K562 (cell line): Measurements from ENCODE around the gene SLC35B1. TPM values are rescaled to one million over a fixed set of nuclear protein-coding genes. Genes with fewer than 3 reads are reported as not detected.

Experiments
- ATAC-seq: fragments of 200-7000 bp; cut with Tn5 transposase; 3 replicates; pipeline ENCODE4 v1.9.1; 2020; ENCODE audit warnings: moderate library complexity
- BruUV-seq: library from RNA; stranded (reverse); fragments of 400-500 nt; replicated peaks from 2 replicates; lab custom pipeline; 2021; lab: Mats Ljungman, UMichigan
- CTCF ChIA-PET: fragments of 300-600 bp; formaldehyde crosslinking; extraction: SDS; loops from one replicate; lab custom pipeline; 2021; ENCODE audit warnings: low intra/inter-chr PET ratio; lab: Yijun Ruan, JAX
- POLR2A ChIA-PET: fragments of 300-600, 350-650 bp; sonication (Branson Sonifier 250); formaldehyde crosslinking; extraction: SDS; loops from one replicate; lab custom pipeline; 2021; ENCODE audit warnings: antibody characterized with exemption, inconsistent platforms; lab: Yijun Ruan, JAX
- DNase-seq, 4 experiments: peaks; one replicate each; pipeline versions ENCODE4 v3.0.0 to v3.0.0-alpha.2; 2011 to 2018; ENCODE audit warnings: low spot score in 3 of 4, mixed read lengths in 3 of 4; ENCODE audit errors: extremely low read depth in 1 of 4
- FAIRE-seq: peaks from 2 replicates; lab custom pipeline; 2011; peaks lifted over from hg19 to GRCh38; lab: Jason Lieb, UNC
- H2AFZ ChIP-seq: 2 replicates; pipeline ENCODE4 v1.6.0; 2011; ENCODE audit warnings: low read depth, low read length, control low read depth, inconsistent platforms
- H3K27ac ChIP-seq: fragments of 200-600 bp; 3 replicates; pipeline ENCODE4 v1.8.0; 2011; ENCODE audit warnings: low read depth, mild to moderate bottlenecking, control low read depth, inconsistent platforms, low read length, moderate library complexity, mixed read lengths; ENCODE audit errors: extremely low read depth
- H3K27me3 ChIP-seq, 2 experiments: fragments of 300-600 bp in 1 of 2; 2 replicates in 1 of 2; 3 replicates in 1 of 2; pipeline versions ENCODE4 v1.6.0 to v1.8.0; 2011; ENCODE audit warnings: inconsistent platforms in 2 of 2, low read length in 2 of 2, mild to moderate bottlenecking in 1 of 2, mixed read lengths in 1 of 2, moderate library complexity in 1 of 2; ENCODE audit not compliant: control insufficient read depth in 2 of 2, insufficient read depth in 2 of 2
- H3K36me3 ChIP-seq: fragments of 300-600 bp; 3 replicates; pipeline ENCODE4 v1.8.0; 2011; ENCODE audit warnings: mild to moderate bottlenecking, low read length, inconsistent platforms; ENCODE audit not compliant: control insufficient read depth, insufficient read depth
- H3K4me1 ChIP-seq, 2 experiments: fragments of 200-600 bp in 1 of 2; replicated peaks in 1 of 2; 2 replicates in 1 of 2; 3 replicates in 1 of 2; pipeline versions ENCODE4 v1.5.1 to v1.8.0; 2011; ENCODE audit warnings: inconsistent platforms in 2 of 2, low read length in 2 of 2, mild to moderate bottlenecking in 1 of 2, mixed read lengths in 1 of 2, moderate library complexity in 1 of 2; ENCODE audit not compliant: control insufficient read depth in 2 of 2, insufficient read depth in 2 of 2
- H3K4me2 ChIP-seq: 2 replicates; pipeline ENCODE4 v1.6.1; 2011; ENCODE audit warnings: low read length, control low read depth, inconsistent platforms, mixed read lengths; ENCODE audit not compliant: insufficient read depth
- H3K4me3 ChIP-seq: fragments of 200-600 bp; sonication (generic), shearing (Covaris generic); 2 replicates; pipeline ENCODE4 v1.5.1; 2016; ENCODE audit warnings: control low read depth, inconsistent platforms
- H3K79me2 ChIP-seq: fragments of 200-600 bp; 3 replicates; pipeline ENCODE4 v1.8.0; 2011; ENCODE audit warnings: low read length, inconsistent platforms; ENCODE audit not compliant: control insufficient read depth, insufficient read depth
- H3K9ac ChIP-seq, 2 experiments: 2 replicates each; pipeline versions ENCODE4 v1.6.0 to v1.6.1; 2011; ENCODE audit warnings: low read depth in 2 of 2, low read length in 2 of 2, control low read depth in 1 of 2, inconsistent platforms in 1 of 2, mild to moderate bottlenecking in 1 of 2, mixed read lengths in 1 of 2; ENCODE audit not compliant: insufficient read depth in 1 of 2
- H3K9me1 ChIP-seq: one replicate; pipeline ENCODE4 v1.6.0; 2011; ENCODE audit warnings: inconsistent platforms, mild to moderate bottlenecking, low read length, moderate library complexity; ENCODE audit not compliant: control insufficient read depth, insufficient read depth
- H3K9me3 ChIP-seq: replicated peaks from 2 replicates; pipeline ENCODE4 v1.5.1; 2011; ENCODE audit warnings: low read depth, low read length, inconsistent platforms; ENCODE audit not compliant: control insufficient read depth, insufficient read depth
- H4K20me1 ChIP-seq: replicated peaks from 2 replicates; pipeline ENCODE4 v1.6.1; 2011; ENCODE audit warnings: low read length, inconsistent platforms, mixed read lengths; ENCODE audit not compliant: control insufficient read depth, insufficient read depth
- HMBOX1 ChIP-seq: sonication (generic); IDR thresholded peaks from 2 replicates; pipeline ENCODE4 v1.6.1; 2016
- MAFF ChIP-seq: IDR thresholded peaks from 2 replicates; pipeline ENCODE4 v1.6.1; 2012; ENCODE audit warnings: low read length, improper control_type of control experiment
- RBBP5 ChIP-seq: fragments of 200-600 bp; sonication (generic); IDR thresholded peaks from 2 replicates; pipeline ENCODE4 v1.6.1; 2012; ENCODE audit warnings: borderline replicate concordance, mild to moderate bottlenecking, low read length, control low read depth, inconsistent platforms; ENCODE audit not compliant: insufficient read depth, poor library complexity, severe bottlenecking
- RFX1 ChIP-seq: fragments of 450-650 bp; IDR thresholded peaks from 2 replicates; pipeline ENCODE4 v1.6.1; 2016; ENCODE audit warnings: mild to moderate bottlenecking, moderate library complexity
- WGBS: fragments of 100-300 bp; shearing (Covaris generic); methylation state at CpG from one replicate; pipeline ENCODE4 v1.1.6; 2016; ENCODE audit warnings: low coverage, mixed read lengths; ENCODE audit not compliant: insufficient coverage; ENCODE audit errors: missing lambda C conversion rate; 5-methylcytosine and 5-hydroxymethylcytosine counted together
- in situ Hi-C: fragments of 300-500 bp; cut with MboI; formaldehyde crosslinking; loops from 4 replicates; pipeline ENCODE4 v1.15.0; 2018; ENCODE audit warnings: inconsistent platforms, mixed read lengths
- intact Hi-C: fragments of 100-400 bp; cut with micrococcal nuclease; formaldehyde crosslinking; loops from 2 replicates; pipeline ENCODE4 v1.14.2; 2022
- polyA plus RNA-seq, 8 experiments: library from polyadenylated mRNA; depleted of rRNA in 4 of 8; stranded (reverse) in 5 of 8; unstranded in 3 of 8; fragments of >200 nt; fragmentation: Nextera tagmentation in 2 of 8; fragmentation: Illumina TruSeq in 1 of 8; extraction: Ambion mirVana in 2 of 8; extraction: Trizol in 1 of 8; gene quantifications; 2 replicates each; pipeline versions ENCODE4 v1.2.1 to v1.2.3, GENCODE V29; 2011 to 2014; ENCODE audit warnings: inconsistent platforms in 1 of 8, missing spikeins in 1 of 8
- total RNA-seq, 7 experiments: library from RNA; depleted of rRNA in 6 of 7; stranded (reverse); fragments of >200 nt in 6 of 7; fragmentation: Illumina TruSeq in 2 of 7; extraction: Trizol in 2 of 7; gene quantifications; 2 replicates each; pipeline versions ENCODE4 v1.2.1 to v1.2.3, GENCODE V29; 2011 to 2021; ENCODE audit warnings: low replicate concordance in 1 of 7

The SLC35B1 gene
- total and polyA plus RNA-seq, 9 of the 15 experiments (the other 6 are each of a cell fraction or from before 2014, with no cell fraction given), result 51.4 to 87.9 (median 66.3) TPM

- Histone ChIP-seq H3K9ac (peak overlapping the region in 1 of 2 experiments; percentile 21; a peak in 1 of 4 replicates), H3K27ac (peak overlapping the region; percentile 92), H3K27me3 (no peaks in the 10 kb centered on the region), H3K9me3 (no peaks in the 10 kb centered on the region; the same call in 1 of the 2 replicates), H3K36me3 (peaks cover 75% of the 10 kb centered on the region), H3K4me1 (peaks cover 28 to 72% of the 10 kb centered on the region in 2 experiments), H3K4me3 (no peak overlapping the region), H4K20me1 (peaks cover 9% of the 10 kb centered on the region), H3K79me2 (peaks cover 87% of the 10 kb centered on the region), H2AFZ (no peak overlapping the region), H3K9me1 (no peaks in the 10 kb centered on the region), H3K4me2 (peak overlapping the region; percentile 84; the same call in 1 of the 2 replicates)
- in situ Hi-C loops (no loop called here), intact Hi-C loops (no loop called here)
- ChIA-PET CTCF (no interaction called here), POLR2A (interaction anchor here (0.6 to 4.1 kb wide), 7 partner anchors 14 to 91 kb away, joined by 3 to 21 read pairs (median 5); partner anchors contain the start of genes FAM117A, KAT7 and SLC35B1)
- DNase-seq (no peak), FAIRE-seq (no peak), ATAC-seq (no peak)
- BruUV-seq, result no TSS peak
- 0 out of 2 replicates have a peak, but pooled peaks have one; percentile 1 for TF ChIP-seq MAFF
- TF ChIP-seq RFX1, result no peak
- peak; percentile 29 for TF ChIP-seq RBBP5
- 0 out of 2 replicates have a peak, but pooled peaks have one; percentile 1 for TF ChIP-seq HMBOX1
- 16% methylated on average over 3 of the region's 3 CpGs for WGBS
These were observed 33.9 kb upstream of the SLC35B1 start for GRCh38 chr17:49741692-49742076.
